Spinal cord (tissue), 10 donors: ENCODE measurements around the gene PSAP. TPM values are rescaled to one million over a fixed set of nuclear protein-coding genes. Genes with fewer than 3 reads are reported as not detected.

Experiments
- DNase-seq, 6 donors: peaks; one replicate each; pipeline versions ENCODE4 v3.0.0 to v3.0.0-alpha.2; 2013 to 2015; ENCODE audit warnings: low spot score in 6 of 6, low read depth in 4 of 6
- H3K27ac ChIP-seq: one replicate; pipeline ENCODE4 v1.5.1; 2013; ENCODE audit warnings: low read depth, low read length, control low read depth
- H3K27me3 ChIP-seq: one replicate; pipeline ENCODE4 v1.6.1; 2013; ENCODE audit warnings: low read length; ENCODE audit not compliant: control insufficient read depth, insufficient read depth
- H3K36me3 ChIP-seq: one replicate; pipeline ENCODE4 v1.6.1; 2013; ENCODE audit warnings: low read length; ENCODE audit not compliant: control insufficient read depth, insufficient read depth
- H3K4me1 ChIP-seq: one replicate; pipeline ENCODE4 v1.6.1; 2013; ENCODE audit warnings: low read length; ENCODE audit not compliant: control insufficient read depth, insufficient read depth
- H3K4me3 ChIP-seq: one replicate; pipeline ENCODE4 v1.5.1; 2013; ENCODE audit warnings: low read depth, low read length, control low read depth
- H3K9me3 ChIP-seq: one replicate; pipeline ENCODE4 v1.6.1; 2013; ENCODE audit warnings: low read length; ENCODE audit not compliant: control insufficient read depth, insufficient read depth
- WGBS: methylation state at CpG from one replicate; pipeline ENCODE4 v1.1.5; 2013; ENCODE audit warnings: missing lambda C conversion rate; ENCODE audit not compliant: insufficient coverage; 5-methylcytosine and 5-hydroxymethylcytosine counted together
- polyA plus RNA-seq, 2 donors: library from polyadenylated mRNA; unstranded; fragments of 120-200 nt; gene quantifications; one replicate each; pipeline ENCODE4 v1.2.1, GENCODE V29; 2013; ENCODE audit not compliant: insufficient read length in 2 of 2
- total RNA-seq, 2 donors: library from RNA; depleted of rRNA in 1 of 2; stranded (reverse); fragments of 120-200 nt in 1 of 2; fragments of >200 nt in 1 of 2; gene quantifications; one replicate each; pipeline versions ENCODE4 v1.2.3 to v1.2.4, GENCODE V29; 2013 to 2014
- donor health status: healthy.

The PSAP gene
- total and polyA plus RNA-seq, 4 donors = 882 to 1,358 (median 1,236) TPM

DNA sequence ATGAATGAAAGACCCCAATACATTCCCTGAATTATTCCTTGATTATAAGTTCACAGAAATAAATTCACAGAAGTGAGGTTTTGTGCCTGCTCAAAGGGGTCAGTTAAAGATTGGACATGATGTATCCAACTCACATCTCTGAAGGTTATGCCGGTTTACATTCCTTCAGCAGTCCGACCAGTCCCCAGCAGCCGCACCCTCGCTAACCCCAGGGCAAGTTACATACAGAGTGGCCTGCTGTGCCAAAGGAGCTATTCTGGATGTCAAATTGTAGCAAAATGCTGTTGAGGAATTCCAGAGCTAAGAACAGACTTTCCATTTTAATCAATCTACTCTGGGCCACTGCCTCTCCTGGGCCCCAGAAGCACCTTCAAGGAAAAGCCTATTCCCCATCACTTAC lies 20.3 kb downstream of the PSAP start:
- peaks cover 73% of the 10 kb centered on the region for H3K36me3 ChIP-seq
- peaks cover 31% of the 10 kb centered on the region for H3K4me1 ChIP-seq
- H3K9me3 ChIP-seq = no peaks in the 10 kb centered on the region
- no peak overlapping the region for H3K27ac ChIP-seq
- no peak overlapping the region for H3K4me3 ChIP-seq
- H3K27me3 ChIP-seq = no peaks in the 10 kb centered on the region
- WGBS = 91% methylated on average over 4 of the region's 4 CpGs
- no peak for DNase-seq

- no peak overlapping the region for H3K4me3 ChIP-seq
Measured at GRCh38 chr10:71829896-71830295, 21.2 kb downstream of the PSAP start.

GRCh38 chr10:71829171-71829570 lies 21.9 kb downstream of the PSAP start:
- no peak for DNase-seq
- Histone ChIP-seq H3K9me3 (no peaks in the 10 kb centered on the region), H3K27ac (no peak overlapping the region), H3K4me1 (peaks cover 18% of the 10 kb centered on the region), H3K27me3 (no peaks in the 10 kb centered on the region), H3K36me3 (peaks cover 82% of the 10 kb centered on the region), H3K4me3 (no peak overlapping the region)
- 86% methylated on average over 1 of the region's 5 CpGs for WGBS

More at GRCh38 chr10:71829896-71830295, 21.2 kb downstream of the PSAP start:
- H3K36me3 ChIP-seq = peaks cover 82% of the 10 kb centered on the region
- H3K27ac ChIP-seq = no peak overlapping the region
- peaks cover 25% of the 10 kb centered on the region for H3K4me1 ChIP-seq
- no peaks in the 10 kb centered on the region for H3K27me3 ChIP-seq
- DNase-seq = no peak
- WGBS = 73% methylated on average over 2 of the region's 5 CpGs
- no peaks in the 10 kb centered on the region for H3K9me3 ChIP-seq

GRCh38 chr10:71828702-71829101 lies 22.3 kb downstream of the PSAP start:
- Histone ChIP-seq H3K36me3 (peaks cover 80% of the 10 kb centered on the region), H3K27ac (no peak overlapping the region), H3K27me3 (no peaks in the 10 kb centered on the region), H3K9me3 (no peaks in the 10 kb centered on the region), H3K4me3 (no peak overlapping the region), H3K4me1 (peaks cover 14% of the 10 kb centered on the region)
- WGBS = 95% methylated on average over 4 of the region's 7 CpGs
- no peak for DNase-seq

DNA sequence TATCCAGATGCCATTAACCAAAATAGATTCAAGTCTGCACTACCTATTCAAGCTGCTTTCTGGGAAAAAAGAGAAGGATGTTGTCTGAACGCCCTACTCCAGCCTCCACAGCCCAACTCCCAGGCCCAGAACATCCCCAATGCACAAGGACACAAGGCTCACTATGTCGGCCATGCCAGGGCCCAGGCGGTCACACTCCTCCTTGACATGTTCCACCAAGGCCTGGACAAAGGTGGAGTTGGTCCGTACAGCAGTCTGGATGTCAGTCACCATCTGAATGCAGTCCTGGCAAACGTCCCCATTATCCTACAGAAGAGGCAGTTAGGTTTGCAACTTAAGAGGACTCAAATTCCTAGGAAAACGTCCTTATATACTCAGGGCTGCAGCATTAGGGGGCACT lies 23.2 kb downstream of the PSAP start:
- H3K27ac ChIP-seq = no peak overlapping the region

DNA sequence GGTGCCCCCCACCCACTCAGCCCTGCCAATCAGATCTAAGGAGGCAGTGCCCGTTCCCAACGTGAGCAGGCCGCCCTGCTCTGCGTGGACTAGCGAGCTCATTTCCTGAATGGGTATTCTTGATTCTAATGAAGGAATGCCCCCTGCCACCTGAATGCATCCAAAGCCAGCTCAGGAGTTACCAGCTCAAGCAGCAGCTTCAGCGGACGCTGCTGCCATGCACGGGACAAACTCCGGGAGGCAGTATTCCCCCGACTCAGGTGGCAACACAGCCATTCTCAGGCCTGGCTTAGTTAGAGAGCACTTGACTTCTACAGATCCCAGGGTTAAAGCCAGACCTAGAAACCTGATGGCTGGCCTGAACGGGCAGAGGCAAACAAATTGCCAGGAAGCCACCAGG lies 25.8 kb downstream of the PSAP start:
- Histone ChIP-seq H3K36me3 (peaks cover 76% of the 10 kb centered on the region), H3K9me3 (no peaks in the 10 kb centered on the region), H3K27me3 (no peaks in the 10 kb centered on the region), H3K4me1 (no peaks in the 10 kb centered on the region), H3K27ac (no peak overlapping the region), H3K4me3 (no peak overlapping the region)
- 89% methylated on average over 11 of the region's 11 CpGs for WGBS
- no peak for DNase-seq

More for the DNA sequence above, 23.2 kb downstream of the PSAP start:
- Histone ChIP-seq H3K4me1 (peaks cover 7% of the 10 kb centered on the region), H3K4me3 (no peak overlapping the region), H3K9me3 (no peaks in the 10 kb centered on the region), H3K27me3 (no peaks in the 10 kb centered on the region), H3K36me3 (peaks cover 84% of the 10 kb centered on the region)
- 89% methylated on average over 4 of the region's 6 CpGs for WGBS
- DNase-seq = no peak

GRCh38 chr10:71824333-71824732 lies 26.7 kb downstream of the PSAP start:
- Histone ChIP-seq H3K27ac (no peak overlapping the region), H3K36me3 (peaks cover 76% of the 10 kb centered on the region), H3K4me1 (no peaks in the 10 kb centered on the region), H3K27me3 (no peaks in the 10 kb centered on the region), H3K9me3 (no peaks in the 10 kb centered on the region), H3K4me3 (no peak overlapping the region)
- no CpG with 5 or more reads among the region's 3 CpGs for WGBS
- DNase-seq = no peak

DNA sequence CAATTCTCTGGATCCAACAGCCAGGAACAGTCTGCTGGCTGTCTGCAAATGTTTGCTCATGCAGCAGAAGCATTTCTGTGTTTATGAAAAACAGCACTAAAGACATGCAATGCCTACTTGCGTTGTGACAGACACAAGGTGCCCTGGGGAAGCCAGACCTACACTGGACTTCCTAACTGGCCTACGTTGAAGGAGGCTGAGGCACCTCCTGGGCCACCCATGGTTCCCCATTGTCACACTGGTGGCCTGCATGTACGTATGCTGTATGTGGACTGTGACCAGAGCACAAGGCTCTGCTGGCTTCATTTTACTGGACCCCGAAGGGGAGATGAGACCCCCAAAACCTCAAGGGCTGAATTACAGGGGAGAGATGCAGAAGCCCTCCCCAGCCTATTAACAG lies 27.7 kb downstream of the PSAP start:
- Histone ChIP-seq H3K27me3 (no peaks in the 10 kb centered on the region), H3K4me1 (no peaks in the 10 kb centered on the region), H3K9me3 (no peaks in the 10 kb centered on the region), H3K36me3 (peaks cover 76% of the 10 kb centered on the region), H3K27ac (no peak overlapping the region), H3K4me3 (no peak overlapping the region)
- 87% methylated on average over 4 of the region's 4 CpGs for WGBS
- DNase-seq = no peak

DNA sequence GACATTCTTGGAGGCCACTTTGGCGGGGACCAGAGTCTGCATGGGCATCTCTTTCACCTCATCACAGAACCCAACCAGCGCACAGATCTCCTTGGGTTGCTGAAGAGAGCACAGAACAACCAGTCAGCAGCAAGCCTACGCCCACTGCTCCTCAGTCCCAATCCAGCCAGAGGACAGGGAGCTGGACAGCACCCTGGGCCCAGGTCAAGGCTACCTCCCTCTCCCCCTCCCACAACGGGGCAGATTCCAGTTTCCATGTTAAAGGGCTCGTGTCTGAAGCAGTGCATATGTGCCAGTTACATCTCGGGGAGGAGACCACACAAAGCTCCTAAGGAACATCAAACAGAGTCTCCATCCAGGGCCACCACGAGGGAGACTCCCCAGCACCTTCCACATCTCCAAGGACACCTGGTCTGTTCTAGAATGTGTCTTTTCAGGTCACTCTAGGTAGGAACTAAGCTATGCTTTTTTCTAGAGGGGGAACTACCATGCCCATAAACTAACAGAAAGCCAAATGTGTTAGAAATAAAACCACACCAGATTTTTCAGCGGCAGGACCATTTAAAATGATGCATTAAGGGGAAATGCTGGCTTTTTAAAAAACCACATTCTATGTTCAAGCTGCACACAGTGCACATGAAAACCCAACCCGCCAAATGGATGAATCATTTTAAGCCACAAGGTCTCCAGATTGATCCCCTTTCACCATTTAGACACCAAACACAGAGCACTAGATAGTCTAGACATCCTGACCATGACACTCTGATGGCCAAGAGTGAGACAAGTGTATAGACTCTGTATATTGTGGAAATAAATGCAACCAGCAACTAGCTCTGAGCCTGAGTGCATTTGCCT lies 28.9 kb downstream of the PSAP start:
- H3K36me3 ChIP-seq = peaks cover 76% of the 10 kb centered on the region
- 89% methylated on average over 4 of the region's 9 CpGs for WGBS

DNA sequence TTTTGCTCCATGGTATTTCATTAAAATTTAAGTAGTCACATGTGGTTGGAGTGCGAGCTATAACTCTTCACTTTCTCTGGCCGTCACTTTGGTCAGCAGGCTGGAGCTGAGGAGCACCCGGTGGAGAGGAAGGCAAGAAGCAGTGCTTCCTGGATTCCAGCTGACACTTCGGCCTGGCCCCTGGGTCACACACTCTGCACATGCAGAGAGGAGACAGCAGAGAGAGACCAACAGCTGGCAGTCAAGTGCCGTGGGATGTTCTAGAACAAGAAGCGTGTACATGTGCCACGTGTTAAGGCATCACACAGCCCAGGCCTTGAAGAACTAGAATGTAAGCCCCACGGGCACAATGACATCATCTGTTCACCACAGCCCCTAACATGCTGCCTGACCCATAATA lies 30.1 kb downstream of the PSAP start:
- Histone ChIP-seq H3K9me3 (no peaks in the 10 kb centered on the region), H3K4me3 (no peak overlapping the region), H3K36me3 (peaks cover 80% of the 10 kb centered on the region), H3K27me3 (no peaks in the 10 kb centered on the region), H3K4me1 (peaks cover 17% of the 10 kb centered on the region), H3K27ac (no peak overlapping the region)
- no peak for DNase-seq
- 95% methylated on average over 5 of the region's 8 CpGs for WGBS

More for the DNA sequence above, 28.9 kb downstream of the PSAP start:
- no peak for DNase-seq
- Histone ChIP-seq H3K27me3 (no peaks in the 10 kb centered on the region), H3K27ac (no peak overlapping the region), H3K9me3 (no peaks in the 10 kb centered on the region), H3K4me3 (no peak overlapping the region), H3K4me1 (peaks cover 7% of the 10 kb centered on the region)
